ENCODE data around the gene SLC25A43.
"Not testable (repeated sequence)": the region's sequence is repeated elsewhere in the genome, so short reads cannot be mapped to it uniquely, and the experiment has no call there.

Gene SLC25A43

DNA sequence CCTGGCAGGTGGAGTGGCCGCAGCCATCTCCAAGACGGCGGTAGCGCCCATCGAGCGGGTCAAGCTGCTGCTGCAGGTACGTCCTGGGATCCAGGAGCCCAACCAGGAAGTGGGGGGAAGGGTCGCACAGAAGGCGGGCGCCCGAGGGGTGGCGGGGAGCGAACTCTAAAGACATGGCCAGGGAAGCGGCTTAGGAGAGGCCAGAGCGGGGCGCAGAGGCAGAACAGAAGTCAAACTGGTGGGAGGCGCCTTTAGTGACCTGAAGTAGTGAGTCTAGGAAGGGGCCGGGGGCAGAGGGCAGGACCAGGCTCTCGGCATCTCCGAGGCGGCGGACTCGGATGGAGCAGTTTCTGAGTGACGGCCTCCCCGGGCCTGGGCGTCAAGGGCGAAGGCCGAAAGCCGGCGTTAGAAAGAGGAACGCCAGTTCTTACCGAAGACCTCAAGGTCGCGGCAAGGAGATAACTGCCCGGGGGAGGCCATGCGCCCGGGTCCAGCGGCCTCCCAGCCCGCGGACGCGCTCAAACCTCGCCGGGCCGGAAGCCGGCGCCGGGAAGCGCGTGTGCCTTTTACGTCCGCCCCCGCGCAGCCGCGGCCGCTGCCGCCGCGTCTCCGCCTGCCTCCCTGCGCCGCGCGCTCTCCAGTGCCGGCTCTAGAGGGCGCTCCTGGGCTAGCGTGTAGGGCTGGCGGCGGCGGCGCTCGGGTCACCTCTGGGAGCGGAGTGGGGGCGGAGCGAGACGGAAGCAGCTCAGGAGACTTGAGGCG, 69.6 kb downstream of the SLC25A43 start:
- peak; percentile 90 for DNase-seq

DNA sequence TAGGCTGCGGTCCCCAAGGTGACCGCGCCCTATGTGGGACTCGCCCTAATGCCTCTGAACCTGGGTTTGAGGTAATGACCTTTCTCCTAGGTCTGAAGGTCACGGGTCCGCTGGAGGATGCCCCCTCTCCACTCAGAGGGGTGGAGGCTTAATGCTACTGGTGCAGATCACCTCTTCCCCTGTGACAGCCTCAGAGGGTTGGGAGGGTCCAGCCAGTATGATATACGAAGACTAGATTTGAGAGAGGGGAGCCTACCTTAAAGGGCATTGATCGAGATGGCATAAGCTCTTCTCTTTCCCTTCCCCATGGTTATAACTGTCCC, 70.1 kb downstream of the SLC25A43 start:
- no peak for DNase-seq

DNA sequence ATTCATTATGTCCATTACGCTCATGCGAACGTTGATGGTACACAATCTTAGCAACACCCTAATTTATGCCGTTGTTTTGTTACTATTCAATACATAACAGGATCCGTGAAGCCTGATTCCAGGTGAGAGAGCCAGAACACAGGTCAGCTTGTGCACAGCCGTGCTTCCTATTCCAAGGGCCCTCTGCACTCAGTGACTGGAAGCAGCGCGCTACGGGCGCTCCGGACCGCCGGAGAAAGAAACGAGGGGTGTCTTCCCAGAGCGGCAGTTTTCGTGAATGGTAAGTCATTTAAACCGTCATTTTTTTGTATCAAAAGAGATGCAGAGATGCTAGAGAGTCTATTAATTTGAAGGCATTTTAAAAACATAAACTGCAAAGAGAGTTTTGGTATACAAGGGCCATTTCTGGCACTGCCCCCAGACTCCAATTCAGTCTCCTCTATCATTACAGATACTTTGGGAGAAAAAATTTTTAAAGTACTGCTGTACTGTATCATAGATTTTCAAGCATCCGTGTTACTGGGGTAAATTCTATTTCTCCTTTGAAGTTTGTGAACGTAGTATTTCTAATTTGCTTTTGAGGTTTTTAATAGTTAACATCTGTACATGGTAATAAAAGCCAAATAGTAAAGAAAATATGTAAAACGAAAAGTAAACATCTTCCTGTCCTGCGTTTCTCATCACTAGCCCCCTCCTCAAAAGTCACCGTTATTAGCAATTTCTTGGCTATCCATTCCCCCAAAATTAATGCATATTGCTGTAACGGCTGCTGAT, 75.7 kb downstream of the SLC25A43 start:
- no peak for DNase-seq

DNA sequence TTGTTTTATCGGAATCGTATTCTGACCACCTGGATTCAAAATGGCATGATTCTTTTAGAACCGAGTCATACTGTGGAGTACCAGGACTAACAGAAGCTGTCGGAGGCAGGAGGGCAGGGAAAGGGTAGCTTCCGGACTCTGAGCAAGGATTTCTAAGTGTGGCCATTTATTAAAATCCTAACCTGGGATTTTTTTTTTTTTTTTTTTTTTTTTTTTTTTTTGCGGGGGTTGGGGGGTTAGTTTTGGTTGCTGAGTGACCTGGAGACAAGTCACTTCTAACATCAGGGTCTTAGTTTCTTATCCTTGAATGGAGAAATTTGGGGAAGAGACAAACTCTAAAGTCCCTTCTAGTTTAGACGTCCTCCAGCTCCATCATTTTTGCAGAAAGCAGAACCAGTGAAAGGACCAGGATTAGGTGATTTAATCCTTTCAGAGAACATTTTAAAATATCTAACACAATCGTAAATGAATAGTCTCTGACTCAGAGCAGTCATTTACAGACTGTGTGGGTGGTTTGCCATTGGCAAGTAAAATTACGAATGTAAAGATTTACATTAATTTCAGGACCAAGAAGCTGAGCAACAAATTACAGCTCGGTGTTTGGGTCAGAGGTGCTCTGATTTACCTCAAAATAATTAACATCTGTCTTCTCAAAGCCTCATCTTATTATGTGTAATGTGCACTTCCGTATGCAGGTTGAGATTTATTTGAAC, 76.4 kb downstream of the SLC25A43 start:
- no peak for DNase-seq

DNA sequence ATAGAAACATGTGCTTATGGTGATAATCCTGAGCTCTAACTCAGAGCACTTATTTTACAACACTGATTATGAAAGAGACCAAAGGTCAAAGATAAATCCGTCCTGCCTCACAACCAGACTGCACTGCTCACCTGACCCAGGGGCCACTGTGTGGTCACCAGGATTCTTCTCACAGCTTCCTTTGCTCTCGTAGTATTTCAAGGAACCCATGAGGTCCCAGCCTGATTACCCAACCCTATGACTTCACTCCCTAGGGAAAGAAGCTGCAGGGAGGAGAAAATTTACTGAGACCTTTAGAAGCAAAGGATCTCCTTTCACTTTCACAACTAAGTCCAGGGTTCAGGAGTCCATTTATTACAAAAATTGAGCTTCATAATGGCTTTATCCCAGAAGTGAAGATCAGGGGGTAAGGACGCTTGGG, 78.7 kb downstream of the SLC25A43 start:
- DNase-seq = no peak

DNA sequence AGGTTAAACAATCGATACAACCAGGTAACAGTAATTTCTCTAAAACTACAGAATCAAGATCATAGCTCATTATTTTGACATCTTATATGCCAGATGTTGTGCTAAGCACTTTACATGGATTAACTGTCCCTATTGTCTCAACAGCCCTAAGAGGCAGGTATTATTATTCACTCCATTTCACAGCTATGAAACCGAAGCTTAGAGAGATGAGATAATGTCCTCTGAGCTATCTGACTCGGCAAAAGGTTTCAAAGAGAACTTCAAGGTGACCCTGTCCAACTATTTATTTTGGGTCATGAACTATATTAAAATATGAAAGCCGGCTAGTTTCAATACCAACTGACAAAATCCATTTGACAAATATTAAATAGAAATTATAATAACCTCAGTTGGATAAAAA, 79.4 kb downstream of the SLC25A43 start:
- DNase-seq = no peak

DNA sequence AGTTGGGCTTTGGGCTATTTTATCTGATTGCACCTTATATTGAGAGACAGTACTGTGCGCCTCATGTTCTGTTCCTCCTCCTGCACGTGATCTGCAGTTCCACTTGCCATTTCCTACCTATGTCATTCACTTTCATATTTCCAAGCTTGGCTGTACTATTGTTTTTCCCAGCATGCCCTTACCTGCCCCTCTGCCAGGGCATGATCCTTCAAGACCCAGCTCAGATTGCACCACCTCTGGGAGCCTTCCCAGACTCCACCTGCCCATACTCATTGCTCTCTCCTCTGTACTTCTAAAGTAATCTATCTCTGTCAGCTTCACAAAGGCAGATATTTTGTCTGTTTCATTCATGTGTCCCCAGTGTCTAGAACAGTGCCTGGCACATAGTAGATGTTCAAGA, 80.7 kb downstream of the SLC25A43 start:
- no peak for DNase-seq

DNA sequence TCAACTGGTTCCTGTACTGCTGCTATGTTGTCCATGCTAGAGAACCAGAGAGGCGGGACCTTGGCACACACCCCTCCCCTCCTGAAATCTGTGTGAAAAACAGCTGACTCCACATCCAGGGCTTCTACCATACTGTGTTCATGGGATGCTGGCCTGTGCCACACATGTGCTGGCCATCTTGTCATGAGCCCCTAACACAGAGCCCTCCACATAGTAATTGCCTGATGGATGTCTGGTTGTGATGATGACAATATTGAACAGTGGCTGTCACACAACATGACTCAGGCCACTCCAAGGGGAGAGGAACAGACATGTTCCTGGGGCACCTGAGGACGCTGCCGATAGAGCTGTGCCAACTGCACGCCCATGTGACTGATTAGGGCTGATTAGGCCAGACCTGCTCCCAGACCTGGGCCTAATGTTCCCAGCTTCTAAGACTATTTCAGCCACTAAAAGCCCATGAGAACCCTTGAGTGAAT, 82.2 kb downstream of the SLC25A43 start:
- no peak for DNase-seq

DNA sequence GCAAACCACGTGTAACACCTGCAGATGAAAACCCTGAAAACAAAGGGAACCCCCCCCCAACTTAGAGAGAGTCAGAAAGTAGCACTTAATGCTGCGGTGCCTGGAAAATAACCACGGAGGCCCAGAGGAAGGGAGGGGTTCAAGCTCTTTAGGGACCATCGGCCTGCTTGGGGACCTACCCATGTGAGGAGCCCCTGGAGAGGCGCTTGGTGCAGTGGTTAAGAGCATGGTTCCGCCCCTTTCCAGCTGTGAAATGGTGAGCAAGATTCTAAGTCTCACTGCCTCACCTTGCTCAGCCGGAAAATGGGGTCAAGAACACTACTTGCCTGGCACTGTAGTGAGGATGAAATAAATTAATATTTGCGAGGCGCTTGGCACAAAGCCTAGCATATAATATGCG, 82.9 kb downstream of the SLC25A43 start:
- DNase-seq = no peak

DNA sequence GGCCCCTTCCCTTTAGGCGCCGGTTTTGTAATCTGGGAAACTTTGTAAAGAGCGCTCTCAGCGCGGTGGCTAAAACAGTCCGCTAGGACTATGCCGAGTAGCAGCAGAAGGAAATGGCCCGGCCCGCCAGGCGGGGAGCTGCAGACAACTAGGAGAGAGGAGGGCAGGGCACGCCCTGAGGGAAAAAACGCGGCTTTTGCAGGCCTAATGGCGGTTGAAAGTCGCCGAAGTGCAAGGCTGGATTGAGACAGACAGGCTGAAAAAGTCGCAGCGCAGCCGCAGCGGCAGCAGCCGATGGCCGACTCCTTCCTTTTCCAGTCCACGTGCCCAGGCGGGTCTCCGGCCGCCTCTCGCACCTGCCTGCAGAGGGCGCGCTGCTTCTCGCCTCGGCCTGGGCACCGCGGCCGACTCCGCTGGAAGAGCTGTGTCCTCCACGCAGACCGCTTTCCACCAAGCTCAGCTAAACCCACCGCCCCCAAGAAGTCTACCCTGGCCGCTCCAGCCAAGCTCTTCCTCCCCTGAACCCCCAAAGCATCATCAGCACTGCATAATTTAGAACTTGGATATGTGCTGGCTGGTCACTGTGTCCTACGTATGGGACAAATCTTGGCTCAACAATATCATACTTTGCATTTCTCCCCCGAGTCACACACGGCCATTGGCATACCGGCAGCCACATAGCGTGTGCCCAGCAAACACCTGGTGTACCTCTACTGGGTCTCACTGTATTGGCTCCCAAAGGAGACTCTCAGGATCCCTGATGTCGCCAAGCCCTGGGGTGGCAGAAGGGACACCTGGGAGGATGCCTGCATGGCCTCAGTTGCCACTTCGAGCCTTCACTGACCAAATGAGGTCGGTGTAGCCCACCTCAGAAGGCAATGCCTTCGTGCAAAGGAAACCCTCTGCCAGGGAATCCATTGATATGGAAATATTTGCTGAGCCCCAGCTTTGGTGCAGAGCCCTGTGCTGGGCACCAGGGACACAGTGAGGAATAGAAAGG, 83.6 kb downstream of the SLC25A43 start:
- DNase-seq = peak; percentile 70

DNA sequence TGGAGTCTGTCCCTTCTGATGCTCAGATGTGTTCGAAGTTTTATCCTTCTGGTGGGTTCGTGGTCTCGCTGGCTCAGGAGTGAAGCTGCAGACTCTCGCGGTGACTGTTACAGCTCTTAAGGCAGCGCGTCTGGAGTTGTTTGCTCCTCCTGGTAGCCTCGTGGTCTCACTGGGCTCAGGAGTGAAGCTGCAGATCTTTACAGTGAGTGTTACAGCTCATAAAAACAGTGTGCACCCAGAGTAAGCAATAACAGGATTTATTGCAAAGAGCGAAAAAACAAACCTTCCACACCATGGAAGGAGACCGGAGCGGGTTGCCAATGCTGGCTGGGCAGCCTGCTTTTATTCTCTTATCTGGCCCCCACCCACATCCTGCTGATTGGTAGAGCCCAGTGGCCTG, 87.6 kb downstream of the SLC25A43 start:
- DNase-seq = no peak

DNA sequence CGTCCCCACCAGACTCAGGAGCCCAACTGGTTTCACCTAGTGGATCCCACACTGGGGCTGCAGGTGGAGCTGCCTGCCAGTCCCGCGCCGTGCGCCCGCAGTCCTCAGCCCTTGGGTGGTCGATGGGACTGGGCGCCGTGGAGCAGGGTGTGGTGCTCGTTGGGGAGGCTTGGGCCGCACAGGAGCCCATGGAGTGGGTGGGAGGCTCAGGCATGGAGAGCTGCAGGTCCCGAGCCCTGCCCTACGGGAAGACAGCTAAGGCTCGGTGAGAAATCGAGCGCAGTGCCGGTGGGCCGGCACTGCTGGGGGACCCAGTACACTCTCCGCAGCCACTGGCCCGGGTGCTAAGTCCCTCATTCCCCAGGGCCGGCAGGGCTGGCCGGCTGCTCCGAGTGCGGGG, 88.6 kb downstream of the SLC25A43 start:
- DNase-seq = not testable (repeated sequence)

DNA sequence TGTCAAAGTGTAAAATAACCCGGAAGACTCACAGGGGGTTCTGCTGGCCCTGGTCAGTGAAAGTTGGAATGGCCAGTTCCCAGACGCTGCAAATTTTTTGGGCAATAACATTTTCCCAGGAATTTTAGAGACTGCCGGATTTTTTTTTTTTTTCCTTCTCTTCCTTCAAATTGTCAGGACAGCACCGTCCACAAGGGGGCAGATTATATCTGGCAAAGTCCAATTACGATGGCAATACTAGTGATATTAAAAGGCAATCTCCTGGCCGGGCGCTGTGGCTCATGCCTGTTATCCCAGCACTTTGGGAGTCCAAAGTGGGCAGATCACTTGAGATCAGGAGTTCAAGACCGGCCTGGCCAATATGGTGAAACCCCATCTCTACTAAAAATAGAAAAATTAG, 89.6 kb downstream of the SLC25A43 start:
- peak; percentile 47 for DNase-seq

DNA sequence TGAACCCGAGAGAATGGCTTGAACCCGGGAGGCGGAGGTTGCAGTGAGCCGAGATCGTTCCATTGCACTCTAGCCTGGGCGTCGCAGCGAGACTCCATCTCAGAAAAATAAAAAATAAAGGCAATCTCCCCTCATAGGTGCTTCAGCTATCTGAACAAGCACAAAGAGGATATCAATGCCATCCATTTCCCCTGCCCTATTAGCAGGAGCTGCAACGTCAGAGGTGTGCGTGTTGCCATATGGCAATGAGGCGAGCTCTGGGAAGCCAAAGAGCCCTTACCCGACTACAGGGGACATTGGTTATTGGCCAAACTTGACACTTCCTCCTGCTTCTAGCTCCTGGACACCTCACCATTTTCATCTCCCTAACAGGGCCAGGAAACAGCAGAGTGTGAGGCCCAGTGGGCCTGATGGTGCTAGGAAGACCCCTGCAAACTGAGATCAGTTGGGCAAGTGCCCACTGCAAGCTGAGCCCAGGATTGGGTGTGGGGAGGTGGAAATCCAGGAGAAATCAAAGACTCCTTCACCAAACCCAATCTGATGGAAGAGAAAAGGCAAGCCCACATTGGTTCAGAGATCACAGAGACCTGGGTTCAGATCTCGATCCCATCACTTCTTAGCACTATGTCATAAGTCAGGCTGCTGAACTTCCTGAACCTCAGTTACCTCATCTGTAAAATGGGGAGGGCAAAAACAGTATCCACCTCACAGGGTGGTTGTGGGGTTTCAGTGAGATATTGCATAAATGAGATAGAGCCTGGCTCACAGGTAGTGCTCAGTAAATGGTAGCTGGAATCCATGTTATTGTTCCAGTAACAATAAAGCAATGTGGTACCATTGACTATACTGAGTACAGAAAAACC, 90.3 kb downstream of the SLC25A43 start:
- no peak for DNase-seq

DNA sequence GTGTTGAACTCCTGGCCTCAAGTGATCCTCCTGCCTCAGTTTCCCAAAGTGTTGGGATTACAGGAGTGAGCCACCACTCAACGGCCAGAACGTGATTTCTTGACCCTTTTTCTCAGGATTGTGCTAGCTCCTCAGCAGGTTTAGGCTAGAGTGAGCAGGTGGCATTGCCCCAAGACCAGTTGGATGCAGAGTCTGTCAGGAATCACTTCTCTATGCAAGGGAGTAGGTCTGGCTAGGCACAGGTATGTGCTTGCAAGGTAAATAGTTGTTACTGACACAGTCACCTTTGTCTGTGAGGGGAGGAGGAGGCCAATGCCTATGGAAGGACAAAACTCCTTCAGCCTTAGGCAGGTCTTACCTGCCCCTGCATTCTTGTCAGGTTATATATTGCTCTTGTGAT, 93.3 kb downstream of the SLC25A43 start:
- no peak for DNase-seq

DNA sequence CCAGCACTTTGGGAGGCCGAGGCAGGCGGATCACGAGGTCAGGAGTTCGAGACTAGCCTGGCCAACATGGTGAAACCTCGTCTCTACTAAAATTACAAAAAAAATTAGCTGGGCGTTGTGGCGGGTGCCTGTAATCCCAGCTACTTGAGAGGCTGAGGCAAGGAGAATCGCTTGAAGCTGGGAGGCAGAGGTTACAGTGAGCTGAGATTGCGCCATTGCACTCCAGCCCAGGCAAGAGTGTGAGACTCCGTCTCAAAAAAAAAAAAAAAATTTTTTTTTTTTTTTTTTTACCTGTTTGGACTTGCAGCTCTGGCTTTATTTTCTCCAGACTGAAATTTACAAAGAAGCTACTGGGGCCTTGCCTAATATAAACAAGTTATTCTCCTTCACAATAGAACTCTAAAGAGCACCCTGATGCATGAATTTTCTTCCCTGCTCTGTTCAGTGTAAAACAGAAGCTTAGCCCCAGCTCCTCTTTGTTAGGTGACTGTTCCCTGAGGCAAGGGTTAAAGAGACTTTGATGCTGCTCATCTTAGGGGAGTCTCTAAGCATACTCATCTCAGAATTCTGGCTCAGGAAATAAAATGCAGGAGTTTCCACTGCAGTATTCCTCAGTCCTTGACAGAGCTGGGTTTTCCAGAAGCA, 94.8 kb downstream of the SLC25A43 start:
- not testable (repeated sequence) for DNase-seq

DNA sequence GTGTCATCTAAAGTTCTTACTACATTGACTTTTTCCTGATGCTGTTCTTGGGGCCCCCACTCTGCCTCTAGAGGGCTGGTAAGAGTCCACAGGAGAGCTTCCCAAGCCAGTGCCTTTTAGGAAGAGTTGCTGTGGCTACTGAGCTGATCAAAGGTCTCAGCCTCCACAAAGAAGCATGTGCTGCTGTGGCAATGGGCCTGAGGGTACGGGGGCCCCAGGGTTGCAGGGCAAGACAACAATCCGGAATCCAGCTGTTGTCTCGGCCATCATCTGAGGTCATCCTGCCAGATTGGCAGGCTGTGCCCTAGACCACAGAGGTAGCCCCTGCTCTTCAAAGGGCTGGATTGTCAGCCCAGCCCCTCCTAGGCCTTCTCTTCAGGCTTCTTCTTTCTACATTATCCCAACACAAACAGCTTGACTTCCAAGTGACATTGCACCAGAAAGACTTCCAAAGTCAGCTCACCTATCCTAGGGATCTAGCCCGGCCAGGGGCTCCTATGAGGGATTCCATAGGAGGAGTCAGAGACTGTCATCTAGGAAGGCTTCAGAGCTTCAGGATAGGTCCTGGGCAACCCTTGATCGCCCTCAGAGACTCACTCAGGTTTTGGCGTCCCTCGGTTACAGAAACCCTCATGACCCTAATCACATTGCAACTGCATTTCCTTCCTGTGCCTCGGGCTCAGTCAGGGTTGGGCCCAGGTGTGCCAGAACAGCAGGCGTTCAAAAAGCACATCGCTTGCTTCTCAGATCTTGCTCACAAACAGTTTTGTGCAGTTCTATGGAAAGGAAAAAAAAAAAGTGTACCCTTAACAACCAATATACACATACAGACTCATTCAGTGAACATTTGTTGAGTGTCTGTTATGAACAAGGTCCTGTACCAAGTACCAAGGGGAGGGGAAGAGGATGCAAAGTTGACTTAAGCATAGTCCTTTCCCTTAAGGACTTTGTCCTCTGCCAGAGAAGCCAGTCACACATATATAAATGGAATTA, 96.9 kb downstream of the SLC25A43 start:
- no peak for DNase-seq

DNA sequence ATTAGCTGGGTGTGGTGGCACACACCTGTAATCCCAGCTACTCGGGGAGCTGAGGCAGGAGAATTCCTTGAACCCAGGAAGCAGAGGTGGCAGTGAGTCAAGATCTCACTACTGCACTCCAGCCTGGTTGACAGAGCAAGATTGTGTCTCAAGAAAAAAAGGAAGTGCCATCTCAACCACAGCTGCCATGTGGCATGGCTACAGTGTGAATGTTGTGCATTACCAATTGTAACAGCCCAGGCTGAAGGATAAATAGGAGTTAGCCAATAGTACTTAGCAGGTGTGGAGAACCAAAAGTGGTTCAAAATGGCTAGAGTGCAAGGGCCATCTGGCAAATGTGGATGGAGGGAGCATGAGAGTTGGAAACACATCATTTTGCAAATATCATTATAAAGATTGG, 98.0 kb downstream of the SLC25A43 start:
- no peak for DNase-seq

DNA sequence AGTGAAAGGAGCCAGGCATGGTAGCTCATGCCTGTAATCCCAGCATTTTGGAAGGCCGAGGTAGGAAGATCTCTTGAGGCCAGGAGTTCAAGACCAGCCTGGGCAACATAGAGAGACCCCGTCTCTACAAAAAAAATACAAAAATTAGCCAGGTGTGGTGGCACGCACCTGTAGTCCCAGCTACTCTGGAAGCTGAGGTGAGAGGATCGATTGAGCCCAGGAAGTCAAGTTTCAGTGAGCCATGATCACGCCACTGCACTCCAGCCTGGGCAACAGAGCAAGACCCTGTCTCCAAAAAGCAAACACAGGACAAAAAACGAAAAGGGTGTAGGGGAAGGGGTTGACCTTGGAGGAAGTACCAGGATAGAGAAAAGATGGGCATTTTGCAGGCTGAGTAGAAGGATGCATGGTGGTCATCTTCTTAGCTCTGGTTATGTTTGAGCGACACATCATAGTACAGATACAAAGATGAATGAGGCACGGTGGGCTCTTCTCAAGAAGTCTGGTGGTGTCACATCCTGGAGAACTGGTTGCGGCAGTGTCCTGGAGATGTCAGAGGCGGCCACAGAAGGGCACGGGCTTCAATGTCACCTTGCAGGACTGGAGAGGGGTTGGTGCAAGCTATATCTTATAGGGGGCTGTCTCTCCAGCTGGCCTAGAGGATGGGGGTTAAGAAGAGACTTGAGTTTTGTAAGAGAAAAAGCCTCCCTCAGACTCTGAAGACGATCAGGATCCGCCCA, 101.1 kb downstream of the SLC25A43 start:
- DNase-seq = no peak

Data from CD4-positive, alpha-beta T cell treated with Interleukin-17A for 1 hour (primary cell).